ENCODE results near the gene PCBP4.

- TF ChIP-seq EZH2 (IDR thresholded peaks at IDR 0.05) (no peak), EZH2phosphoT487 (IDR thresholded peaks at IDR 0.05) (no peak)
- TF ChIP-seq, protein P1, sequence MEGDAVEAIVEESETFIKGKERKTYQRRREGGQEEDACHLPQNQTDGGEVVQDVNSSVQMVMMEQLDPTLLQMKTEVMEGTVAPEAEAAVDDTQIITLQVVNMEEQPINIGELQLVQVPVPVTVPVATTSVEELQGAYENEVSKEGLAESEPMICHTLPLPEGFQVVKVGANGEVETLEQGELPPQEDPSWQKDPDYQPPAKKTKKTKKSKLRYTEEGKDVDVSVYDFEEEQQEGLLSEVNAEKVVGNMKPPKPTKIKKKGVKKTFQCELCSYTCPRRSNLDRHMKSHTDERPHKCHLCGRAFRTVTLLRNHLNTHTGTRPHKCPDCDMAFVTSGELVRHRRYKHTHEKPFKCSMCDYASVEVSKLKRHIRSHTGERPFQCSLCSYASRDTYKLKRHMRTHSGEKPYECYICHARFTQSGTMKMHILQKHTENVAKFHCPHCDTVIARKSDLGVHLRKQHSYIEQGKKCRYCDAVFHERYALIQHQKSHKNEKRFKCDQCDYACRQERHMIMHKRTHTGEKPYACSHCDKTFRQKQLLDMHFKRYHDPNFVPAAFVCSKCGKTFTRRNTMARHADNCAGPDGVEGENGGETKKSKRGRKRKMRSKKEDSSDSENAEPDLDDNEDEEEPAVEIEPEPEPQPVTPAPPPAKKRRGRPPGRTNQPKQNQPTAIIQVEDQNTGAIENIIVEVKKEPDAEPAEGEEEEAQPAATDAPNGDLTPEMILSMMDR (IDR thresholded peaks at IDR 0.05) = no peak
Measured at GRCh38 chr3:51927061-51927977, 39.9 kb downstream of the PCBP4 start.

All from neural progenitor cell (in vitro differentiated cells).